T-cell (primary cell): ENCODE results near the gene HSF5. TPM values are rescaled to one million over a fixed set of nuclear protein-coding genes. Genes with fewer than 3 reads are reported as not detected.

Experiments used
- ATAC-seq, 4 experiments: fragments of 200-7000 bp in 3 of 4; fragments of 150-1000 bp in 1 of 4; cut with Tn5 transposase; replicated peaks in 1 of 4; 1 replicate in 3 of 4; 2 replicates in 1 of 4; pipeline ENCODE4 v1.10.0; 2021; ENCODE audit warnings: moderate library complexity in 3 of 4, mild to moderate bottlenecking in 2 of 4, moderate number of reproducible peaks in 1 of 4
- CTCF ChIA-PET, 2 donors: fragments of 300-600 bp; sonication (Branson Sonifier 250); formaldehyde crosslinking; loops; one replicate each; lab custom pipeline; 2022; ENCODE audit warnings: antibody characterized with exemption in 2 of 2; lab: Charles Lee
- POLR2A ChIA-PET, 2 donors: fragments of 300-600 bp; sonication (Branson Sonifier 250); formaldehyde crosslinking; loops; one replicate each; lab custom pipeline; 2022; ENCODE audit warnings: antibody characterized with exemption in 2 of 2; lab: Charles Lee
- DNase-seq, 35 experiments: peaks; one replicate each; pipeline versions ENCODE4 v3.0.0 to v3.0.0-alpha.2; 2013 to 2023
- H3K27ac ChIP-seq: one replicate; pipeline ENCODE4 v1.5.1; 2013; ENCODE audit warnings: low read length
- H3K27me3 ChIP-seq, 2 experiments: replicated peaks in 1 of 2; 1 replicate in 1 of 2; 2 replicates in 1 of 2; pipeline versions ENCODE4 v1.6.1 to v1.7.0; 2013; ENCODE audit warnings: low read length in 1 of 2, mixed read lengths in 1 of 2; ENCODE audit not compliant: control insufficient read depth in 2 of 2, insufficient read depth in 2 of 2; ENCODE audit errors: extremely low read depth in 1 of 2
- H3K36me3 ChIP-seq, 2 donors: 1 replicate in 1 of 2; 2 replicates in 1 of 2; pipeline versions ENCODE4 v1.6.1 to v1.7.0; 2013; ENCODE audit warnings: low read length in 1 of 2; ENCODE audit not compliant: control insufficient read depth in 2 of 2, insufficient read depth in 1 of 2; ENCODE audit errors: extremely low read depth in 1 of 2
- H3K4me1 ChIP-seq, 2 experiments: 1 replicate in 1 of 2; 2 replicates in 1 of 2; pipeline versions ENCODE4 v1.6.1 to v1.7.0; 2013; ENCODE audit warnings: low read length in 2 of 2, mixed read lengths in 1 of 2; ENCODE audit not compliant: insufficient read depth in 2 of 2, control insufficient read depth in 1 of 2; ENCODE audit errors: extremely low read depth in 1 of 2
- H3K4me3 ChIP-seq, 2 donors: 1 replicate in 1 of 2; 2 replicates in 1 of 2; pipeline versions ENCODE4 v1.5.1 to v1.7.0; 2013; ENCODE audit warnings: mild to moderate bottlenecking in 2 of 2, low read length in 1 of 2, moderate library complexity in 1 of 2; ENCODE audit not compliant: control insufficient read depth in 1 of 2; ENCODE audit errors: extremely low read depth in 1 of 2
- H3K9me3 ChIP-seq: 2 replicates; pipeline ENCODE4 v1.7.0; 2013
- H3K27ac Mint-ChIP-seq, 2 donors: one replicate each; pipeline ENCODE4 v1.8.0; 2020 to 2021; ENCODE audit warnings: mild to moderate bottlenecking in 2 of 2, mixed read lengths in 2 of 2
- H3K27me3 Mint-ChIP-seq, 2 donors: one replicate each; pipeline ENCODE4 v1.8.0; 2021 to 2022; ENCODE audit warnings: mixed read lengths in 2 of 2
- H3K36me3 Mint-ChIP-seq: one replicate; pipeline ENCODE4 v1.8.0; 2021; ENCODE audit warnings: mixed read lengths
- H3K4me1 Mint-ChIP-seq, 3 donors: one replicate each; pipeline ENCODE4 v1.8.0; 2020 to 2022; ENCODE audit warnings: mixed read lengths in 3 of 3, mild to moderate bottlenecking in 1 of 3
- H3K4me3 Mint-ChIP-seq, 3 donors: one replicate each; pipeline ENCODE4 v1.8.0; 2020 to 2022; ENCODE audit warnings: mild to moderate bottlenecking in 3 of 3, mixed read lengths in 3 of 3, moderate library complexity in 3 of 3
- H3K9me3 Mint-ChIP-seq, 3 donors: one replicate each; pipeline ENCODE4 v1.8.0; 2020 to 2022; ENCODE audit warnings: mixed read lengths in 3 of 3
- WGBS: methylation state at CpG from one replicate; pipeline ENCODE4 v1.1.5; 2013; ENCODE audit warnings: missing lambda C conversion rate; ENCODE audit not compliant: insufficient coverage; 5-methylcytosine and 5-hydroxymethylcytosine counted together
- total RNA-seq, 35 experiments: library from RNA in 6 of 35; stranded (reverse) in 6 of 35; fragments of 120-200 nt in 1 of 35; gene quantifications; one replicate each; pipeline versions ENCODE4 v1.2.1 to v1.2.4 and lab custom pipeline; 2013 to 2026

HSF5 gene
- total RNA-seq, 5 donors from 2014 or later (not counting 1 experiment from before 2014, with no cell fraction given), result 1.7 to 2.8 (median 2.5) TPM

DNA sequence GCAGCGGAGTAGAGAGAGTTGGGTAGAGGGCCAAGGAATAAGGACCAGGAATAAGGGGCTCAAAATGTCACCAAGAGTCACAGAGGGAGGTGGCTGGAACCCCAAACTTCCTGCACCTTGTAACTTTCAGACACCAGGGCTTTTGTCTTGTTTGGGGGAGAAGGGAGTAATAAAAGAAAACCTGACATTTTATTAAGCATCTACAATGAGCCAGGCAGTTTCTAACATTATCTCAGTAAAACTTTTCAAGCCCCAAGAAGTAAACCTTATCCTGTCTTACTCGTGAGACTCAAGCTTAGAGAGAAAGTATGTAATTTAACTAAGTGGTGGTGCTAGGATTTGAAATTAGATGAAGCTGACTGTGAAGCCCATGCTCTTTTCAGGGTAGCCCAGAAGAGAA, 27.1 kb upstream of the HSF5 start:
- H3K27ac Mint-ChIP-seq, result peak overlapping the region; percentile 95 to 97
- DNase-seq (no peak), ATAC-seq (no peak)
- H3K27ac ChIP-seq, result peak overlapping the region; percentile 36
- H3K9me3 ChIP-seq, result no peaks in the 10 kb centered on the region
- H3K27me3 ChIP-seq, result no peaks in the 10 kb centered on the region
- H3K4me3 Mint-ChIP-seq, result peak overlapping the region; percentile 79 to 96 (median 95)
- peaks cover 19% of the 10 kb centered on the region for H3K36me3 Mint-ChIP-seq
- H3K4me3 ChIP-seq, result no peak overlapping the region
- WGBS, result 100% methylated on average over 1 of the region's 2 CpGs
- no peaks in the 10 kb centered on the region for H3K9me3 Mint-ChIP-seq
- peaks cover 13 to 21% of the 10 kb centered on the region in 2 donors for H3K36me3 ChIP-seq
- ChIA-PET CTCF (interaction anchor here in 1 of 2 donors (0.6 to 0.9 kb wide), 2 partner anchors 27 to 202 kb away, joined by 4 to 7 read pairs; partner anchors contain the start of gene HSF5), POLR2A (no interaction called here)
- peaks cover 39 to 49% of the 10 kb centered on the region in 2 experiments for H3K4me1 ChIP-seq
- H3K27me3 Mint-ChIP-seq, result no peaks in the 10 kb centered on the region
- H3K4me1 Mint-ChIP-seq, result peaks cover 50 to 65% (median 54%) of the 10 kb centered on the region in 3 donors

DNA sequence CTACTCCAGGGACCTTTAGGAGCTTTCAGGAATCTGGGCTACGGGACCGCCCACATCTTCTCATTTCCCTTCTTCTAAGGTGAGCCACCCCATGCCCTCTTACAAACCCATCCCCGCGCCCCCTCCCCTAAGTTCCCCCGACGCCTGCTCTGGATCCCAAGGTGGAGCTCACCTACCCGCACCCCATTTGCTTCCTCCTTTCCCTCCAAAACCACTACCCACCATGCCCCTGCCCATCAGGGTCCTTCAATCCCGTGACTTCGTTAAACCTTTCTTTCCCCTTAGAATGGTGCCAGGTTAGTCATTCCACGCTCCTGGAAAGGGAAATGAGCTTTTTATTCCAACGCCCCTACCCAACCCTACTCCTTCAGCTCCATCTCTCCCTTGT, 26.6 kb upstream of the HSF5 start:
- peaks cover 54 to 67% (median 54%) of the 10 kb centered on the region in 3 donors for H3K4me1 Mint-ChIP-seq
- WGBS, result 35% methylated on average over 6 of the region's 11 CpGs
- peak overlapping the region; percentile 79 to 96 (median 95) for H3K4me3 Mint-ChIP-seq
- no peak for ATAC-seq
- H3K9me3 ChIP-seq, result no peaks in the 10 kb centered on the region
- H3K27me3 ChIP-seq, result no peaks in the 10 kb centered on the region
- no peaks in the 10 kb centered on the region for H3K27me3 Mint-ChIP-seq
- peaks cover 13 to 26% of the 10 kb centered on the region in 2 donors for H3K36me3 ChIP-seq
- peak overlapping the region; percentile 36 for H3K27ac ChIP-seq
- no peaks in the 10 kb centered on the region for H3K9me3 Mint-ChIP-seq
- ChIA-PET POLR2A (interaction anchor here in 1 of 2 donors (0.5 kb wide), 2 partner anchors 31 to 489 kb away, joined by 3 to 5 read pairs; no protein-coding TSS in a partner anchor), CTCF (interaction anchor here in 1 of 2 donors (0.6 to 1.3 kb wide), 3 partner anchors 28 to 493 kb away, joined by 3 read pairs; no protein-coding TSS in a partner anchor)
- H3K27ac Mint-ChIP-seq, result peak overlapping the region; percentile 95 to 97
- H3K4me1 ChIP-seq, result peaks cover 39 to 46% of the 10 kb centered on the region in 2 experiments
- H3K4me3 ChIP-seq, result peak overlapping the region; percentile 64 to 65
- no peak for DNase-seq
- H3K36me3 Mint-ChIP-seq, result peaks cover 25% of the 10 kb centered on the region

DNA sequence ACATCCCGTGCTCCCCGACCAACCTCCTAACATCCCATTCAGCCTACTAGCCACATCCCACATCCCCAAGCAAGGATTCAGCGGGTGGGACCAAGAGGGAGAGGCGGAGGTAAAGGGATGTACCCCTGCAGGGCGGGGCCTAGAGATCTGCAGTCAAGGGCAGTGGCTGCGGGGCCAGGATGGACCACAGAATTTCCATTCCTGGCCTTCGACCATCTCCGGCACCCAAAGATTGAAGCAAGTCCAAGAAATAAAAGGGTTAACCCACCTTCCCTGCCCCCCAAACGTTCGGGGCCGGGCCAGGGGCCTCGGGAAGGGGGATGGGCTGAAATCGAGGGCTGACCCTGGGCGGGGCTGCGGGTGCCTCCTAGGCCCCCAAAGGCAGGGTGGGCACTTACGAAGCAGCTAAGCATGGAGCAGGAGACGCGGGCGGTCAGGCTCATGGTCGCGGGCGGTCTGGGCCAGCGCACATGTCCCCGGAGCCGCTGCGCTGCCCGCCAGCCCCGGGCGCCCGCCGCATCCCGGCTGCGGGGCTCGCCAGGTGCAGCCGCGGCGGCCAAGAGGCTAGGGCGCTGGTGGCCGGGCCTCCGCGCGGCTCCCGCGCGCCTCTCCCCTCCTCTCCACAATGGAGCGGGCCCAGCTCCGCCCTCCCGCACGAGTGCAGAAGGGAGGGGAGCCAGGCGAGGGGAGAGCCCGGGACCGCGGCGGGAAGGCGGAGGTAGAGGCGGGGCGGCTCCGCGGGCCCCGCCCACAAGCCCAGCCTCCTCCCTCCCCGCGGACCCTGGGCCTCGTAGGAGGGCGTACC, 26.0 kb upstream of the HSF5 start, which contains the start of gene MTMR4:
Gene MTMR4, minus strand, starts transcription at position 674 of the 805 bp plus-strand sequence. Its CDS starts 231 bp downstream, at position 443.
- Histone ChIP-seq H3K9me3 (no peaks in the 10 kb centered on the region), H3K27me3 (no peaks in the 10 kb centered on the region), H3K4me3 (peak within 1 kb of the TSS; percentile 64 to 65), H3K4me1 (peaks cover 39 to 42% of the 10 kb centered on the region in 2 experiments), H3K36me3 (peaks cover 16 to 32% of the 10 kb centered on the region in 2 donors), H3K27ac (peak within 1 kb of the TSS; percentile 36)
- Mint-ChIP-seq H3K4me1 (peaks cover 52 to 66% (median 54%) of the 10 kb centered on the region in 3 donors), H3K36me3 (peaks cover 27% of the 10 kb centered on the region), H3K27ac (peak within 1 kb of the TSS; percentile 95 to 97), H3K4me3 (peak within 1 kb of the TSS; percentile 87 to 96 (median 95)), H3K27me3 (no peaks in the 10 kb centered on the region), H3K9me3 (no peaks in the 10 kb centered on the region)
- WGBS, result 1% methylated on average over 50 of the region's 64 CpGs
- CTCF ChIA-PET, result interaction anchor here in 1 of 2 donors (0.6 to 1.3 kb wide), 3 partner anchors 28 to 494 kb away, joined by 3 read pairs; no protein-coding TSS in a partner anchor
- peak in 3 of 4 experiments; percentile 9 to 12 (median 12) for ATAC-seq
- POLR2A ChIA-PET, result interaction anchor here in 1 of 2 donors (0.5 kb wide), 2 partner anchors 31 to 490 kb away, joined by 3 to 5 read pairs; no protein-coding TSS in a partner anchor
- peak; percentile 43 to 83 (median 59) for DNase-seq

DNA sequence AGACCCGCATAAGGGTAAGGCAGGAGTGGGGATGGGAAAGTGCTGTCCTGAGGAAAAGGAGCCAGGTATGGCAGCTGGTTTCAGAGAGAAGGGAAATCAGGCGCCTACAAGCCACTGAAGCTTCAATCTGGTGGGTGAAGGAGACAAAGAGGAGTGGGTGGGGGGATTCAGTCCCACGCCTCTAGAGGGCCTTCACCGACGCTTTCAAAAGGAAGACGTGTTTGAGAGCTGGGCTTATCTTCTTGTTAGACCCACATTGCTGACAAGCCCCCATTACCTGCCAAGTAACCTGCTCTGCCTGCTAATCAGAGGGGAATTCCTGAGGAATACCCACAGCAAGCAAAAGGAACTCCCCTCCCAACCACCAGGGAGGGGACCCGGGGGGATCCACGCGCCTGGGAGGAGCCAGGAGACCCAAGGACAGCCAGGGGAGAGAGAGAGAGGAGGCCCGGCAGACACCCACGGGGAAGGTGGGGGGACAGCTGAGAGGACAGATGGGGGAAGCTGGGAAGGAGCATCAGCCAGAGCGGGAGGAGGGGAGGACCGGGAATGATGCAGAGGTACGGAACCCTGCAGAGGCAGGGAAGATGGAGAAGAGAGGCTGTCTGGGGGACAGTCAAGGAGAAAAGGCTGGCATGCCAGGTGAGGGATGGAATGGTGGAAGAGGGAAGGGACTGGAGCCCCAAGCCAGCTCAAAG, 25.2 kb upstream of the HSF5 start:
- peaks cover 47 to 60% (median 48%) of the 10 kb centered on the region in 3 donors for H3K4me1 Mint-ChIP-seq
- CTCF ChIA-PET, result interaction anchor here in 1 of 2 donors (1.3 kb wide), 1 partner anchor 495 kb away, joined by 3 read pairs; no protein-coding TSS in a partner anchor
- Histone ChIP-seq H3K27ac (no peak overlapping the region), H3K4me1 (peaks cover 34 to 39% of the 10 kb centered on the region in 2 experiments), H3K4me3 (peak overlapping the region; percentile 64 to 65), H3K27me3 (no peaks in the 10 kb centered on the region), H3K36me3 (peaks cover 23 to 40% of the 10 kb centered on the region in 2 donors), H3K9me3 (no peaks in the 10 kb centered on the region)
- peak in 1 of 35 experiments; percentile 62 for DNase-seq
- H3K27me3 Mint-ChIP-seq, result no peaks in the 10 kb centered on the region
- no peak for ATAC-seq
- POLR2A ChIA-PET, result no interaction called here
- peak overlapping the region; percentile 58 to 65 for H3K27ac Mint-ChIP-seq
- peaks cover 29% of the 10 kb centered on the region for H3K36me3 Mint-ChIP-seq
- H3K9me3 Mint-ChIP-seq, result no peaks in the 10 kb centered on the region
- WGBS, result 8% methylated on average over 5 of the region's 14 CpGs
- H3K4me3 Mint-ChIP-seq, result peak overlapping the region; percentile 82 to 96 (median 87)

DNA sequence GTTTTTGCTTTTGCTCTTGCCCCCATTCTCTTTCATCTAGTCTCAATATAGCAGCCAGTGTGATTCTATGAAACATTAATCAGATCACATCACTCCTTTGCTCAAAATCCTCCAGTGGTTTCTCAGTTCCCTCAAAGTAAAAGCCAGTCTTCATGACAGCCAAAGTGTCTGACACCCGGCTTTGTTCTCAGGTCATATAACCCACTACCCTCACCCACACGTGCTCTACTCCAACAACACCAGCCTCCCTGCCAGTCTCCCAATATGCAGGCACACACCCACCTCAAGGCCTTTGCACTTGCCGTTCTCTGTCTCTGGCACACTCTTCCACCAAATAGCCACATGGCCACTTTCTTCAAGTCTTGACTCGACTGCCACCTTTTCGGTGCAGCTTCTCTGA, 21.9 kb upstream of the HSF5 start:
- ChIA-PET POLR2A (no interaction called here), CTCF (no interaction called here)
- H3K9me3 ChIP-seq, result no peaks in the 10 kb centered on the region
- peaks cover 25 to 37% (median 27%) of the 10 kb centered on the region in 3 donors for H3K4me1 Mint-ChIP-seq
- no peak overlapping the region for H3K27ac Mint-ChIP-seq
- H3K4me3 ChIP-seq, result no peak overlapping the region
- H3K4me3 Mint-ChIP-seq, result no peak overlapping the region
- H3K27me3 Mint-ChIP-seq, result no peaks in the 10 kb centered on the region
- 74% methylated on average over 5 of the region's 5 CpGs for WGBS
- H3K36me3 ChIP-seq, result peaks cover 39 to 72% of the 10 kb centered on the region in 2 donors
- H3K4me1 ChIP-seq, result peaks cover 14 to 26% of the 10 kb centered on the region in 2 experiments
- H3K27me3 ChIP-seq, result no peaks in the 10 kb centered on the region
- H3K27ac ChIP-seq, result no peak overlapping the region
- H3K36me3 Mint-ChIP-seq, result peaks cover 51% of the 10 kb centered on the region
- no peak for ATAC-seq
- DNase-seq, result no peak
- no peaks in the 10 kb centered on the region for H3K9me3 Mint-ChIP-seq
